ENCODE data around the gene FBXO38.

The FBXO38 gene

DNA sequence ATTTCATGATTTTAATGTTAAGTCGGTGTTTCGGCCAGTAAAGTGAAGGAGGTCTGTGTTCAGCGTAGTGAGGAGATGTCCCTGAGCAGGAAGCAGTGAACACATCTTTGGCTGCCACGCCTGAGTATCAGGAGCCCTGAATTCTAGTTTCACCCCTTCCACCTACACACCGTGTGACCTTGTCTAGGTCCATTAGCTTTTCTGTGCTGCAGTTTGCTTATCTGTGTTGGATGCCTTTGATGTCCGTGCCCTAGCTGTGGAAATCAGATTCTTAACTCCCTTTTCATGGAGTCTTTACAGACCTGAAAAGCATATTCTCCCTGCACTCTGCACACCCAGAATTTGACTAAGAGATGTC lies 601 bp downstream of the FBXO38 start:
- DNase-seq: no peak

DNA sequence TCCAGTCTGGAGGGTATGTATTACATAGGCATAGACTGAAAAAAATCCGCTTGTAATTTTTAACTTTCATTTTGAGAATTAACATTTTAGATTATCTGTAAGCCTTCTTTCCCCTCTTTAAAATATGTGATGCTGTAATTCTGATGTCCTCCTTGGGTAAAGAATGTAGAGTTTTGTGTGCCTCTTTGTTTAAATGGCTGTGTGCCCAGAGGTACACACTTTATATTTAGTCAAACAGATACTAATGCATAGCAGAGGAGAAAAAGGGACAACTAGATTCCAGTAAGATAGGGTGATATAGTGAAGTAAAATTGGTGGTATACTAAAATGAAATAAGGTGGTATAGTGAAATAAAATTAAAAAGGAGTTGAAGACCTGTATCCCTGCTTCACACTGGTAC lies 1.3 kb downstream of the FBXO38 start:
- no peak for DNase-seq

DNA sequence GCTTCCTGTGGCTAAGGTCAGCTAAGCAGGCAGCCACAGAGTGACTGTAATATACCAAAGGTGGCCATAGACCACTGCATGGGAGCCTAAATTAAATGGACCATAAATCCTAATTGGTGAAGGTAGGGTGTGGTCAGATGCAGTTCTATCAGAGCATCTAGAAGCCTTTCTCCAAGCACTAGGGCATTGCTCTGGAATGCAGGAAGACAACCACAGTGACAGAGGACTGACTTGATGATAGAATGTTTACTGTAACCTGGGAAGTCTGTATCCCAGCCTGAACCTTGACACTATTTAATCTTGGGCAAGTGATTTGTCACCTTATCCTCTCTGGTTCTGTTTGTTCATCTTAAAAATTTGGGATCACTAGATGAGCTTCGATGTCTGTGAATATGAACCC lies 2.3 kb downstream of the FBXO38 start:
- DNase-seq: no peak

DNA sequence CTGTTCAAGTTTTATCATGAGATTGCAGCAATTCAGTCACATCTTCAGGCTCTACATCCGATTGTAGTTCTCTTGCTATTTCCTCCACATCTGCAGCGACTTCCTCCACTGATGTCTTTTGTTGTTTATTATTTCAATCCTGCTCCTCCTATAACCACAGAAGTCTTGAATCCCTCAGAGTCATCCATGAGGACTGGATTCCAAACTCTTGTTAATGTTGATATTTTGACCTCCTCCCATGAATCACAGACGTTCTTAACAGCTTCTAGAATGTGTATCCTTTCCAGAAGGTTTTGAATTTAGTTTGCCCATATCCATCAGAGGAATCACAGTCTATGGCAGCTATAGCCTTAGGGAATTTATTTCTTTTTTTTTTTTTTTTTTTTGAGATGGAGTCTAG lies 3.6 kb downstream of the FBXO38 start:
- no peak for DNase-seq

DNA sequence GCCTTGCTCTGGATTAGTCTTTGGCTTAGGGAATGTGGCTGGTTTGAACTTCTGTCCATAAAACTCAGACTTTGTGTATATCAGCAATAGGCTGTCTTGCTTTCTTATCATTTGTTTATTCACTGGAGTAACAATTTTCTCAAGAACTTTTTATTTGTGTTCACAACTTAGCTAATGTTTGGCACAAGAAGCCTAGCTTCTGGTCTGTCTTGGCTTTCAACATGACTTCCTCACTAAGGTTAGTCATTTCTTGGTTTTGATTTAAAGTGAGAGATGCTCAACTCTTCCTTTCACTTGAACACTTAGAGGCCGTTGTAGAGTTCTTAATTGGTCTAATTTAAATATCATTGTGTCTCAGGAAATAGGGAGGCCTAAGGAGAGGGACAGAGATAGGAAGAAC lies 4.9 kb downstream of the FBXO38 start:
- DNase-seq: no peak

DNA sequence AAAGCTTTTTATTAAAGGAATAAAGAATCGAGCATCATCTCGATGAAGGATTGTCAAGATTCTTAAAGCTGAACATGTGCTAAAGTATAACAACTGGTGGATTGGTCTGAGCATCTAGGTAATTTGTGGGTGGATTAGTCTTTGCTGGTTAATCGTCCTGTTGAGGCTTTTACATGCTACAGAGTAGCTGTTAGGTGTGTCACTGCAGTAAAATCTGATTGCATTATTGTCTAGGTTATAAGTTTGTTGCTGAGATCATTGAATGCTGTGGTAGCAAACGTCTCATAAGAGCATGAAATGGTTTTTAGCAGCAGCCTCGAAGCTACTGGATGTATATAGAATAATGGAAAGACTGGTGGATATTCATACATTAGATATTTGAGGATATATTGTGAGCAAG lies 7.2 kb downstream of the FBXO38 start:
- no peak for DNase-seq

DNA sequence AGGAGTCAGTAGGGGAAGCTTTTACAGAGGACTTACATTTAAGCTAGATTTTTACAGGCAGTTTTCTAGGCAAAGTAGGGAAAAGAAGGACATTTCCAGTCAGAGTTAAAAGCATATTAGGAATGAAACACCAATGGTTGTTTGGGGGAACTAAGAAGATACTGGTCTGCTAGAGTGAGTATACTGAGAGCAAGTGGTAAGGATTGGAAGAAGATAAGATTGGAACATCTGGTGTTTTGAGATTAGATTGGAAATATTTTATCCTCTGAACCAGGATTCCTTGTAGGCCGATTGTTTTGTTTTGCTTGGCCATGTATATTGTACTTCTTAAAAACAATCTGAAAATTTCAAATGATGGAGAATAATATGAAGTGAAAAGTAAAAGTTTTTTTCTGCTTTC lies 7.7 kb downstream of the FBXO38 start:
- peak; percentile 50 for DNase-seq

DNA sequence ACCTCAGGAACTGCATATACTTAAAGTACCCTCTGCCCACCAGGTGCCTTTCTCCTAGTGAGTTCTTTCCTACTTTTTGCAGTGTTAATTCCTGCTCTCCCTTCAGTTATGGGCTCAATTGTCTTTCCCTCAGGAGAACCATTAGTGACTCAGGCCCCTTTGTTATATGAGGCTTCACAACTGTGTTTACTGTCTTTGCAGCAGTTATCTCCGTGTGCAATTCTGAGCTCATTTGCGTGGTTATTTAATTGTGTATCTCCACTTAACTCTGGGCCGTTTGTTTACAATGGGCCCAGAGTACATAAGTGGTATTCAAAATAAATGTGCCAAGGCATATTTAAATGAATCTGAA lies 9.6 kb downstream of the FBXO38 start:
- no peak for DNase-seq

DNA sequence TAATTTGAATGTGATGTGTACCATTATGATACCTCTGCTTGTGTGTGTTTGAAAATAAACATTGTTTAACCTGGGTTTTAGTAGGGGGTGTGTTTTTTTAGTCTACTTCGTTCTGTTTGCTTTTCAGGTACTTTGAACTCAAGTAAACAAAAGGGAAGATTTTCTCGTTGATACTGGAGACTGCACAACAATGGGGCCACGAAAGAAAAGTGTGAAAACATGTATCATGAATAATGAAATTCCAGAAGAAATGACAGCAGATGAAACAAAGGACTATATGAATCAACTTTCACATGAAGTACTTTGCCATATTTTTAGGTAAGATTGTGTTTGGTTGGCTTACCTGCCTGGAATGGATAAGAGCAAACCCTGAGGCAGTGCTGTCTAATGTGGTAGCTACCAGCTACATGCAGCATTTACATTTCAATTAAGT lies 10.8 kb downstream of the FBXO38 start:
- DNase-seq: no peak

DNA sequence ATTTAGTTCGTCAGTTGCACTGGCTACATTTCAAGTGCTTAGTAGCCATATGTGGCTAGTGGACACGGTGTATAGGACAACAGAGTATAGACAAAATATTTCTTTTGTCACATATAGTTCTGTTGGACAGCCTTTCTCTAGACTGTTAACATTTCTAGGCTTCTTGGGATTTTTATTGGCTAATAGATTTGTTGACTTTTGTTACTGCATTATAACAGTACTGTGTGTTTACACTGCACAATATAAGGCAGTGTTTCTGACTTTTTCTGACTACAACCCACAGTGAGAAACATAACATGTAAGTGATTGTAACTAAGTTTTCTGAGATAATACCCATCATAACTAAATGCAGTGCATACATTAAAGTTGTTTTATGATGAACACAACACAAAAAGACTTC lies 11.3 kb downstream of the FBXO38 start:
- DNase-seq: no peak

DNA sequence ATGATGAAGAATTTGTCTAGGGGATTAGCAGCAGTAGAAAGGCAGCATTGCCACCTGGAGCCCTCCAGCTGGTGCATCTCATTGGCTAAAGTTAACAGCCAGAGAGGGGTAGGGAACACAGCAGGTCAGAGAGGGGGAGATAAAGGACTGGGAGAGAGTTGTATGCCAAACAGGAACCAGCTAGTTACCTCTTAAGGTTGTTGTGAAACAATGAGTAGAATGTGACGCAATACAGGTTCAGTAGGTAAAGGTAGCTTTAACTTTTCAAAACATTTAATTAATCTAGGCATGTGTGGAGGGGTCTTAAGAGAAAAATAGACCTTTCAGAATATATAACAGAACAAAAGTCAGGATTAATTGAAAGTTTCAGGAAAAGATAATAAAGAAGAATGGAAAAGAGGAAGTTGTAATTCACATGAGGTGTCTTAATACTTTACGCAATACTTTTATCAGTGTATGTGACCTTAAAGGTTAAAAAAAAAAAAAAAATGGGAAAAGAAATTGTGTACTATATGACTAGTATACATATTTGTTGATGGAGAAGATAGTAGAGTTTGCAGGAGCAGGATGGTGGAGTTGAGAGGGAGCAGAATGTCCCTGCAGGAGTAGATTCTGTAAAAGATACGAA lies 14.3 kb downstream of the FBXO38 start:
- DNase-seq: no peak

DNA sequence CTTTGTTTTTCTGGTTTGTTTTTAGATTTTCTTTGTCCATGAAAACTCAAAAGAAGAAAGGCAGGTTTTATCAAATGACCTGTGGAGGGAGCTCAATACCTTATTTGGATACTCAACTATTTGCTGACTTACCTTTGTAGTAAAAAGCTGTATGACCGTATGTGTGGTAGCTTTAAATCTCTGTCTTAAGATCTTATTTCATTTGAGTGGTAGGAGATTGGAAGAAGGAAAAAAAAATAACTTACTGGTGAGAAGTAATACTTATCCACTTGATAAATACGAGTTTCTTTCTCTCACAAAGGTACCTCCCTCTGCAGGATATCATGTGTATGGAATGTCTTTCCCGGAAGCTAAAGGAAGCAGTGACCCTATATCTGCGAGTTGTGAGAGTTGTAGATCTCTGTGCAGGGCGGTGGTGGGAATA lies 15.0 kb downstream of the FBXO38 start:
- DNase-seq: no peak

DNA sequence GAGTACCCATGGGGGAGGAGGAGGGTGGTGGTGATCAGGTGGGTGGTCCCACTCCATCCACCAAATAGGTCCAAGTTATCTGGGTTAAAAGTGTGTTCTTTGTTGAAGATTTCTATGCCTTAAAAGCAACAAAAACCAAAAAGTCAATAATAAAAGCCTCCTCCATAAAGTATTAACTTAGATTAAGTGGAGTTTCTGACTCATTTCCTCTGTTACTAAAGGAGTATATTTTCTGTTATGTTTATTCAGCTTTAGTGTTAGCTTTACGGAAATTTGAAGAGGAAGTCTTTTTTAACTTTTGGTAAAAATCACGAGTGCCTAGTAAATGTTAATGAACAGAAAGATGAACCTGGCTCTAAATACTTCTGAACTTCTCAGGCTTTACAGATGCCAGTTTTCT lies 17.8 kb downstream of the FBXO38 start:
- no peak for DNase-seq

DNA sequence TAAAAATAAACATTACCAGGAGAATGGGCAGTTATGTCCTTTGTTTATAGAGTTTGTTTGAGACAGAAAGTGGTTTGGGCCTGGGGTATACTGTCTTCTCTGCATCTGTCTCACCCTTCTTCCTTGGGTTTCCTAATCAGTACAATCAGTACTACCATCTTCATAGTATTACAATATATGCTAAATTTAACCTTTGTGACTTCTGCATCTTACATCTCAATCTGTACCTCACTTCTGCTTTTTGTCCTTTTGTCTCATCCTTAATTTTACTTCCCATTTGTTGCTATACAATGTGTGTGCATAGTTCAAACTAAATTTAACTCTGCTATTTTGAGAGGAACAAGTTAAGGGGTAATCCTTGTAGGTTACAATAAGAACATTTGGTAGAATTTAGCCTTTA lies 19.6 kb downstream of the FBXO38 start:
- DNase-seq: no peak

DNA sequence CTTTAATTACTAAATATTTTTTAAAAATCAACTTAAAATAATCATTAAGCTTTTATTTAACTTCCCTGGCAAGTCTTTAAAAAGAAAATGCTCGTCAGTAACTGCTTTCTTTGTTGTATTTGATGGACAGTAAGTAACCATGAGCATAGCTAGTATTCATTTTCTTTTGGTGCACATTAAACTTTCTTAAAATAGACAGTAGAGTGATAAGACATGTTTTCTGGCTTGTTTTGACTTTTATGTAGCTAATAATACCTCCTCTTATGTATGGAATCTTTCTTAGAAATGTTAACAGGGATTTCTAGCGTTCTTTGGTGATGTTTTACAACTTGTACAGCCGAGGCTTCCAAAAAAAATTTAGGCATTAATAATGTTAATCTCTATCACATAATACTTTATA lies 22.6 kb downstream of the FBXO38 start:
- DNase-seq: no peak

DNA sequence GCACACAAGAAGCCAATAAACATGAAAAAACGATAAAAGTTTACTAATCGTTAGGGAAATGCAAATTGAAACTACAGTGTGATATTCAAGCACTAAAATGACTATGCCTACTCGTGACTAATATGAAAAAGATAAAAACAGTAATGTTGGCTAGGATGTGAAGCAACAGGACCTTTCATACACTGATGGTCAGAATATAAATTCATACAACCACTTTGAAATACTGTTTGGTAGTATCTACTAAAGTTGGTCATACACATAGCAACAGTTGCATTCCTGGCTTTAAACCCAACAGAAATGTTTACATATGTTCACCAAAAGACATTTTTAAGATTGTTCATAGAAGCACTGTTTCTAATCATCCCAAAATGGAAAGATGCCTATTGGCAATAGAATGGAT lies 24.3 kb downstream of the FBXO38 start:
- no peak for DNase-seq

DNA sequence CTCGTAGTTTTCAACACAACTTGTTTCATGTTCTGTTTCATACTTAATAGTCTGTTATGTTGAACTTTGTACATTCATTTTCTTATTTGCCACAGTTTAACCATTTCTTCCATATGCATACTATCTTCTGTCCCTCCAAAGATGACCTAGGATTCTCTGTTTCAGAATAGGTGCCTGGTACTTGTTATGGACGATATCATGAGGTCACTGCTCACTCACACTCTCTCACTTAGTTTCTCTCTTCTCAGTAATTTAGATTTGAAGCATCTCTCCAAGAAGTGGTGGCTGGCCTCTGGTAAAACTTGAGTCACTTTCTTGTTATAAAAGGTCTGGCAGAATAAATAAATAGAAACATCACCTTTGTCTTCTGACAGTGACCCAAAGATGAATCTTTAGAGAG lies 28.4 kb downstream of the FBXO38 start:
- DNase-seq: no peak

DNA sequence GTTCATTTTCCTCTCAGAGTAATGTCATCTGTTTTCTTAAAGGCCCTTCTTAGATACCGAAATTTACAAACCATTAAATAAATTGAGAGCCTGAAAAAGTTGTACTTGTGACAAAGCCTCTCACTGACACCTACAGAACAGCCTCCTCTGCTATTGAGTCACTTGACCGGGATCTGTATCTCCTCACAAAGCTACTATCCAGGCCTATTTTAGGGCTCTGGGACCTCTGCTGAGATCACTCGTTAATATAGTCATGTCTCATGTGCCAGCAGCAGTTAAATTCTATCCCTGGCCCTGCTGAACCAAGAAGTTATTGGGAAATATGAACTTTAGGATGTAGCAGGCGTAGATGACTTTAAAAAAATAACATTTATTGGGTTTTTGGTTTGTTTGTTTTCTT lies 31.1 kb downstream of the FBXO38 start:
- no peak for DNase-seq

DNA sequence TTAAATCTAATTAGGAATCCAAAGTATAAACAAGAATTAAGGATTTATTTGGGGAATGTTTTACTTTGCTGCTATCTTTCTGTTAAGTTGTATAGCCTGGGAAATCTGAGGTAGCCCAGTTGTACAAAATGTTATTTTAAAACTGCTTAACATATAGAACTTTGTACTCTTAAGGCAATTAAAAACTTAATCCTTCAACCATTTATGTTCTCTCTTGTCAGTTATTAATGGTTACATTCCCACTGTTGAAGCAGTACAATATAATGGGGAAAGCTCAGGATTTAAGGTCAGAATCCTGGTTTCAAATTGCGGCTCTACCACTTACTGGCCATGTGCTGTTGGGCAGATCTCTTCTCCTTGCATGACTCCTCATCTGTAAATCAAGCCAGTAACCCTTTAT lies 32.7 kb downstream of the FBXO38 start:
- DNase-seq: no peak

DNA sequence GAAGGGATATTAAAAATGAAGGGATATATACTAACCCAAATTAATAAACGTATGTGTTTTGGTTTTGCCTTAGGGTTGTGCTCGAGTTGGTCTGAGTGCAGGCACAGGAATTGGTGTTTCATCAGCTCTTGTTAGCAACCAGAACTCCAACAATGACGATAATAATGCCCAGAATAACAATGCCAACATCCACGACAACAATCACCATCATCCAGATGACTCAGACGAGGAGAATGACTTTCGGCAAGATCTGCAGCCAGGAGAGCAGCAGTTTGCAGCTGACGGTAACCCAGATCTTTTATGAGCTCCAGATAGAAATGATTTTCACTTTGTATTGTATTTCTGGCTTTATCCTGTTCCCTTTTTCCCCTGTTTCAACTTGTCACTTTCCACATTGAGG lies 33.2 kb downstream of the FBXO38 start:
- DNase-seq: no peak

DNA sequence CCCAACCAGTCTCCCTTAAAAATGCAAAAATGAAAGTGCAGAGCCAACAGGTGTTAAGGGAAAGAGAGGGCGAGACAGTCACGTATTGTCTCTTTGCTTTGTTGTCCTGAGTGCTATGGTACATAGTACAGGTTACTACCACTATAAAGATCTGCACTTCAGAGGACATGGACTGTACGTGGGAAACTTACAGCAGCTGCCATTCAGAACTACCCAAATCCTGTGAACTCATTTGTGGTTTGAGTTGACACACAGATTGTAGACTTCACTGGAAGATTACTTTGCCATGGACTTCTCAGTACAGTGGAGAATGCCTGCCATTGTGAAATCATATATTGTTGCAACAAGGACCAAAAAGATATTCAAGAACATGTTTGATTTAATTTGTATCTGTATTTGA lies 34.8 kb downstream of the FBXO38 start:
- no peak for DNase-seq

DNA sequence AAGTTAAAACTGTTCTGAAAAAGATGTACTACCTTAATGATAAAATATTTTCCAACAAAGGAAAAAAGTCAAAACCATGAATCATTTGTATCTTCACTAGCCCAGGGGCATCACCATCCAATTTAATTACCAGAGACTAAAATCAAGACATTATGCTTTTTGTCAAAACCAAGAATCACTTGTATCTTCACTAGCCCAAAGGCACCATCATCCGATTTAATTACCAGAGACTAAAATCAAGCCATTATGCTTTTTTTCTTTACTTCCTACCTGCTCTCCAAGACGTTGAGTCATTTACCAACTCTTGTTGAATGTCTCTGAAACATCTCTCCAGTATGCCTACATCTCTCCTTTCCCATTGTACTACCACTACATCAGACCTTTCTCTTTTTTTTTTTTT lies 37.9 kb downstream of the FBXO38 start:
- DNase-seq: no peak

DNA sequence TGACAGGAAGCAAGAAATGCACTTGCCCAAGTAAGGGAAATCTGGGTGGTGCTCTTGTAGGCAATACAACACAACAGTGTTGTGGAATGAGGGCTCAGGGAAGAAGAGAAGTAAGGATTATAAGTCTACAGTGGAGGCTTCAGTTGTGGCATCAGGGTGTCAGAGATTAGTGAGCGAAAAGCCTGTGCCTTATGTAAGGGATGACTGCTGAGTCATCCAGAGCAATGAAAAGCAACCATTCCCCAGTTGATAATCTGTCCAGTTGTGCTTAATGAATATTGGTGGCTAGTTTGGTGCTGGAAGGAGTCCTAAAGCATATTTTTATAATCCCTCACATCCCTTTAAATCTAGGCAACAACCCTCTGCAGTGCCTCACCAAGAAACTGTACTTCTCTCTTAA lies 42.0 kb downstream of the FBXO38 start:
- DNase-seq: no peak

DNA sequence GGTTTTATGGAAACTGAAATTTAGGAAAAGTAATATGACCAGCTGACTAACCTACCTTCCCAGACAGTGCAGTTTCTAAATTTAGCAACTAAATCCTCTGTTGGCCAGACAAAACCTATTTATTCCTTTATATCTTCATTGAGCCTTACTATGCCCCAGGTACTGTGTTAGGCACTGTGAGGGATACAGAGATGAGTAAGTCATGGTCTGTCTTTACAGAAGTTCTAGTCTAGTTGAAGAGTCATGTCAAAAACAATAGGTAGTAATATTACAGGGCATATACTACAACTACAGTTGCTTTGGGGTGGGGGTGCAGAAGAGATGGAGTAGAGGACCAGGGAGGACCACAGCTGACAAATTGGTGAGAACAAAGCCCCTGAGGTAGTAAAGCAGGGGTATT lies 42.8 kb downstream of the FBXO38 start:
- no peak for DNase-seq

DNA sequence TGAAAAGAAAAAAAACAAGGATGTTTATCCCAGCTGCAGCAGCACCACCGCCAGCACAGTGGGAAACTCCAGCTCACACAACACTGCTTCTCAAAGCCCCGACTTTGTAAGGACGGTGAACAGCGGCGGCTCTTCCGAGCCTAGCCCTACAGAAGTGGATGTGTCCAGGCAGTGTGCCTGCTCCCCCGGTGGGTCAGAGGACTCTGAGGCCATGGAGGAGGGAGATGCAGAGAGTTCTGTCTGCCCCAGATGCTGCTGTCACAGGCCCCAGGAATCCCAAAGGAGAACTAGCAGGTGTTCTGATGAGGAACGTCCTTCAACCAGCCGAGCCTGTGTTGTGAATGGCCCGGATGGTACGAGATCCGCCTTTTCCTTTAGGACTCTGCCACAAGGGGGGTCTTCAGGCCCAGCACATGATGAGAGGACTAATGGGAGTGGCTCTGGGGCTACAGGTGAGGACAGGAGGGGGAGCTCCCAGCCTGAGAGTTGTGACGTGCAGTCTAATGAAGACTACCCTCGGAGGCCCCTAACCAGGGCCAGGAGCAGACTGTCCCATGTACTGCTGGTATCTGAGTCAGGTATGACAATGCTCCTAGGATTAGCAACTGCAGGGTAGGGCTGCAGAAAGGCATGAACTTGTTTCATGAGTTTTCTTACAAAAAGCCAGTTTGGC lies 43.7 kb downstream of the FBXO38 start:
- no peak for DNase-seq

DNA sequence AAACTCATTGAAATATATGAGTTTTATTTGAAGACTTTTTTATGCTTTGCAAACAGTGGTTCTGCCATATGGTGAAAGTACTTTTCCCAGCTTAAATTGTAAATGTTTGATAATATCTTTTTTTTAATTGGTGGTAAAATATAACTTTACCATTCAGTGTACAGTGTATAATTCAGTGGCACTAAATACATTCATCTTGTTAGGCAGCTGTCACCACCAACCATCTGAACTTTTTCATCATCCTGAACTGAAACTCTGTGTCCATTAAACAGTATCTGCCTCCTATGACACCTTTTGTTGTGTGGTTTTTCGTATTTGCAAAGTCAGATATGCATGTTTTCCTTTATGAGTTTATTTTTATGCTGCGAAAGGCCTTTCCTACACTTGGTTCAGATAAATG lies 45.1 kb downstream of the FBXO38 start:
- DNase-seq: no peak

All from DMS 273 treated with DMSO at 0.1 percent for 48 hours (cell line).